Activated T-cell treated with anti-CD3 and anti-CD28 coated beads, Interleukin-2, amount 50 U/mL, for 72 hours (primary cell): ENCODE data around the gene PRKCD. TPM values are rescaled to one million over a fixed set of nuclear protein-coding genes. Genes with fewer than 3 reads are reported as not detected.

ENCODE experiments used
- ATAC-seq, 2 donors: fragments of 150-1000 bp; cut with Tn5 transposase; replicated peaks in 1 of 2; 2 replicates each; pipeline ENCODE4 v1.10.0; 2021; ENCODE audit warnings: moderate library complexity in 2 of 2, mild to moderate bottlenecking in 1 of 2
- DNase-seq, 2 donors: peaks; one replicate each; pipeline ENCODE4 v3.0.0; 2021 to 2022; ENCODE audit warnings: mixed read lengths in 1 of 2
- H3K27ac Mint-ChIP-seq: one replicate; pipeline ENCODE4 v1.8.0; 2022; ENCODE audit warnings: mild to moderate bottlenecking, moderate library complexity, mixed read lengths
- H3K27me3 Mint-ChIP-seq: one replicate; pipeline ENCODE4 v1.8.0; 2022; ENCODE audit warnings: low read depth, mixed read lengths
- H3K36me3 Mint-ChIP-seq, 2 donors: one replicate each; pipeline ENCODE4 v1.8.0; 2022; ENCODE audit warnings: mixed read lengths in 2 of 2, mild to moderate bottlenecking in 1 of 2; ENCODE audit not compliant: insufficient read depth in 2 of 2
- H3K4me1 Mint-ChIP-seq: one replicate; pipeline ENCODE4 v1.8.0; 2022; ENCODE audit warnings: low read depth, mixed read lengths
- H3K4me3 Mint-ChIP-seq, 2 donors: one replicate each; pipeline ENCODE4 v1.8.0; 2022; ENCODE audit warnings: mild to moderate bottlenecking in 2 of 2, mixed read lengths in 2 of 2, moderate library complexity in 2 of 2
- H3K9me3 Mint-ChIP-seq, 2 donors: one replicate each; pipeline ENCODE4 v1.8.0; 2022; ENCODE audit warnings: mixed read lengths in 2 of 2
- total RNA-seq, 2 donors: library from RNA; stranded (reverse); gene quantifications; one replicate each; pipeline ENCODE4 v1.2.3, GENCODE V29; 2022

PRKCD gene
- total RNA-seq, 2 donors from 2014 or later = 24.2 to 27.2 TPM

DNA sequence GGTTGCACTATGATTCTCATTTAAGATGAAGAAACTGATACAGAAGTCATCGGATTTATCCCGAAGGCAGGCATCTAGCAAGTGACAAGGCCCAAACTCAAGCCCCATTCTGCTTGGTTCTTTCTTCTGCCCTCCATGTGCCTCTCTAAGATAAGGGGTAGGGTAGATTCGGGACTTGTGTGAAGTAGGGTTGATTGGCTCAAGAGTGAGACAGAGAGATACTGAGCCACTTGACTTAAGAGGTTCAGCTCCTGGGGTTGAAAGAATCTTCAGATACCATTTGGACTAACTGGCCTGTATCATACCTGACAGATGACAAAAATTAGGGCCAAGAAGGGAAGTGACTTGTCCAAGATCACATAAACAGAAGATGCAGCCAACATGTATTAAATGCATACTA lies 31.7 kb upstream of the PRKCD start:
- peak overlapping the region; percentile 83 for H3K27ac Mint-ChIP-seq
- peaks cover 1 to 6% of the 10 kb centered on the region in 2 donors for H3K36me3 Mint-ChIP-seq
- H3K9me3 Mint-ChIP-seq = no peaks in the 10 kb centered on the region
- DNase-seq = no peak
- ATAC-seq = no peak
- peak overlapping the region; percentile 90 to 97 for H3K4me3 Mint-ChIP-seq
- no peaks in the 10 kb centered on the region for H3K27me3 Mint-ChIP-seq
- peaks cover 18% of the 10 kb centered on the region for H3K4me1 Mint-ChIP-seq

DNA sequence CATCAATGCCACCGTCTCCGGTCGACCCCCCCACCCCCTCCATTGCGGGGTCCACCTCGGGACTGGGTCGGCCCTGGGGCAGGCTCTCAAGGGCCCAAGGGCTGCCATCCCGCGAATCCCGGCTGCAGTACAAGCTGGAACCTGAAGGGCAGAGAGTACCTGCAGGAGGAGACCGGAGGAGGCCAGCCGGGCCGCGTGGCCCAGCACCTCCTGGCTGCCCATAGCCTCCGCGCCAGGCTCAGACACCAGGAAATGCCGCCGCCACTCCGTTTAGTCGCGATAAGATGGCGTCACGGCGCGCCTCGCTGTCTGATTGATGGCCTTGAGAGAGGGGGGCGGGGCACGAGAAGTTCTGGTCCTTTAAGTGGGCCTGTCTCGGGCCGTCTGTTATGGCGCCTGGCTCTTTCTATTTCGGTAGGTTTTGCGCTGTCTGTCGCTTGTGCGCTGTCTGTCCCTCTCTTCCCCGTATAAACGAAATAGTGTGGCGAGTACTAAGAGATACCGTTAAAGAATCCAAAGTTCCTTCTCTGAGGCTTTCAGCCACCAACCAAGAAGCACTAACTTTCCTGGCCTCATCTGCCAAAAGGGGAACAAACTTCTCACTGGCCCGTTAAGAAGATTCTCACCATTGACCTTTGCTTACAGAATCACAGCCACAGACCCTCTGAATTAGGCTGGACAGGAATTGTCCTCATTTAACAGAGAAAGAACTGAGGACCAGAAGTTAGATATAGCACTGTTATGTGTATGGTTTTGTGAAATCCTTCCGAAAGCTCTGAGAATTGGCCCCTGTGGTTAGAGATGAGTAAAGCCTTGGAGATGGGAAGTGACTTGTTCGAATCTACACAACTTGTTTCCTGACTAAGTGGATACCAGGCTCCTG lies 30.6 kb upstream of the PRKCD start, which contains the start of gene RFT1:
Gene RFT1 (minus strand): TSS at position 257 of the 883 bp plus-strand sequence. CDS start 35 bp downstream, at position 222.
- peak within 1 kb of the TSS; percentile 90 to 97 for H3K4me3 Mint-ChIP-seq
- H3K9me3 Mint-ChIP-seq = no peaks in the 10 kb centered on the region
- H3K27me3 Mint-ChIP-seq = no peaks in the 10 kb centered on the region
- peak; percentile 98 for DNase-seq
- ATAC-seq = peak; percentile 96 to 97
- peaks cover 18% of the 10 kb centered on the region for H3K4me1 Mint-ChIP-seq
- H3K36me3 Mint-ChIP-seq = no peaks in the 10 kb centered on the region
- peak within 1 kb of the TSS; percentile 99 for H3K27ac Mint-ChIP-seq

DNA sequence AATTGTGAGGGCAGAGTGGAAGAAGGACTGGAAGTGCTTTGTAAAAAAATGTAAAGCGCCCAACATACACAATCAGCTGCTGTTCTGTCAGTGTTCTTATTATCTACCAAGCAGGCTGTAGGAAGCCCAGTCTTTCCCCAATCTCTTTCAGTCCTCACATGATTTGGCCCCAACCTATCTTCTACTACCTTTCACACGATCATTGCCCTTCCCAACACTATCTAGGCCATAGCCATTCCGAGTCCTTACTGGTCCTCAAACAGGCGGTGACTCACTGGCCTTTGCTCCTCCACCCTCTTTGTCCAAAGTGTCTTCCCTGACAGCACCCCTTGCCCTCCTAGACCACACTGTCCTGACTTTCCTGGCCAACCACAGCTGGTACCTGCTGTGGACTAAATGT lies 29.9 kb upstream of the PRKCD start:
- DNase-seq = no peak
- no peaks in the 10 kb centered on the region for H3K27me3 Mint-ChIP-seq
- H3K27ac Mint-ChIP-seq = peak overlapping the region; percentile 99
- peak overlapping the region; percentile 90 to 97 for H3K4me3 Mint-ChIP-seq
- ATAC-seq = no peak
- no peaks in the 10 kb centered on the region for H3K9me3 Mint-ChIP-seq
- H3K4me1 Mint-ChIP-seq = peaks cover 18% of the 10 kb centered on the region
- H3K36me3 Mint-ChIP-seq = no peaks in the 10 kb centered on the region

DNA sequence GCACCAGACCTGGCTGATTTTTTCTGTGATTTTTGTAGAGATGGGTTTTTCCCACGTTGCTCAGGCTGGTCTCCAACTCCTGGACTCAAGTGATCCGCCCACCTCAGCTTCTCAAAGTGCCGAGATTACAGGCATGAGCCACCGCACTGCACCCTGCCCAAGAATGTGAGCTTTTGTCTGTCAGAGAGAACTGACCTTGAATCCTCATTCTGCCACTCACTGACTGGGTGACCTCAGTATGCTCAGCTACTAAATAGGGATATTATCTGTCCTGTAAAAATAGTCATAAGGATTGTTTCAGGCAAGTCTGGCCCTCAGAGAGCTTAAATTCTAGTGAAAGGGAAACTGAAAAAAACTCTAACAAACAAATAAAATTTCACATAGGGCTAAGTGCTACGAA lies 28.7 kb upstream of the PRKCD start:
- H3K9me3 Mint-ChIP-seq = no peaks in the 10 kb centered on the region
- peaks cover 18% of the 10 kb centered on the region for H3K4me1 Mint-ChIP-seq
- H3K27ac Mint-ChIP-seq = peak overlapping the region; percentile 99
- H3K4me3 Mint-ChIP-seq = peak overlapping the region in 1 of 2 donors; percentile 7
- H3K36me3 Mint-ChIP-seq = no peaks in the 10 kb centered on the region
- ATAC-seq = no peak
- H3K27me3 Mint-ChIP-seq = no peaks in the 10 kb centered on the region
- no peak for DNase-seq

DNA sequence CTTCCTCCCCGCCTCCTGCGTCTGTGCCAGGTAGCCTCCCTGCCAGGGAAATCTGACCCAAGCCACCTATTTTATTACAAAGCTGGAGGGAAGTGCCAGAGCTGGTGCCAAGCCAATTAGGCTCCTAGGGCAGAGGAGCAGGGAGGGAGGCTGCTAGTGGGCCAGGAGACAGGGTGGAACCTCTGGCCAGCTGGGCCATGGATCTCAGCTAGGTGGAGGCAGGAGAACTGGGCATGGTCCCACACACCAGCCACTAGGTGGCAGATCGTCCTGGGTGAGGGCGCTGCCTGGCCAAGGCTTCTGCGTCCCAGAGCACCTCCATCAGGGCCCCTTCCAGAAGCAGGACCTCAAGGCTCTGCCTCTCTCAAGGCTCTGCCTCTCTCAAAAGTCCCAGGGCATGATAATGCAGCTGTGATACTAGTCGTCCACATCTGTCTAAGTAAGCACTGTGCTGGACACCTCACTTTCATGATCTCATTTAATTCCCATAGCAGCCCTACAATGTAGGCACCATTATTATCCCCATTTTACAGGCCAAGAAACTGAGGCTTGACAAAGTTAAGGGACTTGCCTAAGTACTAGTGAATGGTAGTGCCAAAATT lies 26.3 kb upstream of the PRKCD start:
- Mint-ChIP-seq H3K9me3 (no peaks in the 10 kb centered on the region), H3K4me1 (peaks cover 8% of the 10 kb centered on the region), H3K27me3 (no peaks in the 10 kb centered on the region), H3K27ac (no peak overlapping the region), H3K4me3 (no peak overlapping the region), H3K36me3 (no peaks in the 10 kb centered on the region)
- DNase-seq (peak; percentile 71 to 72), ATAC-seq (peak; percentile 48 to 53)

DNA sequence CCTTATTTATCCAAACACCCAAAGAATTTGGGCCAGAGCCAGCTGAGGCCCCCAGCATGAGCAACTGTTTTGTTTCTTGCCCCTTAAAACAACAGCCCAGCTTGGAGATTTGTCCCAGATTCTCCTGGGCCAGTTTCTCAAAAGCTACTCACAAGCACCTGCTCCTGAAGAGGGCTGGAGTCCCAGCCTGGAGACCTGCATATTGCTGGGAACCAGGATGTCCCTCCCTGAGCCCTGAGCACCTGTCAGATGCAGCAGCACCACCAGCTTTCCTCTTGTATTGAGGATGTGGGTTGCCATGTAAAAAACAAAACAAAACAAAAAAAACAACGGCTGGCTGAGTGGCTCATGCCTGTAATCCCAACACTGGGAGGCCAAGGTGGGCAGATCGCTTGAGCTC lies 23.8 kb upstream of the PRKCD start:
- Mint-ChIP-seq H3K36me3 (no peaks in the 10 kb centered on the region), H3K9me3 (no peaks in the 10 kb centered on the region), H3K4me1 (peaks cover 13% of the 10 kb centered on the region), H3K4me3 (no peak overlapping the region), H3K27me3 (no peaks in the 10 kb centered on the region), H3K27ac (no peak overlapping the region)
- no peak for ATAC-seq
- no peak for DNase-seq

DNA sequence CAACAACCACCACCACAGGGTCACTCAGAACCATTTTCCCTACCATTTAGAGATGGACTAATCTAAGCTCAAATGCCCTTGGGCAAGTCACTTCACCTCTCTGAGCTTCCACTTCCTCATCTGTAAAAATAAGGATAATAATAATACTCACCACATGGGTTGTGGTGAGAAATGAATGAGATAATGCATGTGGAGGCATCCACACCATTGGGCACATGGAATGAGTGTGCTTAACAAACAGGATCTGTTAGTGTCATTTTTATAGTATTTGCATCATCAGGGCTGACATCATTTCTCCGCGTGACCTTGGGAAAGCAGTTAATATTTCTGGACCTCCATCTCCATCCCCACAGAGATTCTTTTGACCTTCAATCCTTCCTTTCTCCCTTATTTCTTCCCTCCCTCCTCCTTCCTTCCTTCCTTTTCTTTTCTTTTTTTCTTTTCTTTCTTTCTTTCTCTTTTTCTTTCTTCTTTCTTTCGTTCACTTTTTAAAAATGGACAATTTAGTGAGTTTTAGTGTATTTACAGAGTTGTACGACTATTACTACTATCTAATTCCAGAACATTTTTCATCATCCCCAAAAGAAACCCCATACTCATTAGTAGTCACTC lies 23.1 kb upstream of the PRKCD start:
- DNase-seq = no peak
- Mint-ChIP-seq H3K27me3 (no peaks in the 10 kb centered on the region), H3K4me3 (no peak overlapping the region), H3K9me3 (no peaks in the 10 kb centered on the region), H3K27ac (peak overlapping the region; percentile 58), H3K36me3 (no peaks in the 10 kb centered on the region), H3K4me1 (peaks cover 13% of the 10 kb centered on the region)
- no peak for ATAC-seq

DNA sequence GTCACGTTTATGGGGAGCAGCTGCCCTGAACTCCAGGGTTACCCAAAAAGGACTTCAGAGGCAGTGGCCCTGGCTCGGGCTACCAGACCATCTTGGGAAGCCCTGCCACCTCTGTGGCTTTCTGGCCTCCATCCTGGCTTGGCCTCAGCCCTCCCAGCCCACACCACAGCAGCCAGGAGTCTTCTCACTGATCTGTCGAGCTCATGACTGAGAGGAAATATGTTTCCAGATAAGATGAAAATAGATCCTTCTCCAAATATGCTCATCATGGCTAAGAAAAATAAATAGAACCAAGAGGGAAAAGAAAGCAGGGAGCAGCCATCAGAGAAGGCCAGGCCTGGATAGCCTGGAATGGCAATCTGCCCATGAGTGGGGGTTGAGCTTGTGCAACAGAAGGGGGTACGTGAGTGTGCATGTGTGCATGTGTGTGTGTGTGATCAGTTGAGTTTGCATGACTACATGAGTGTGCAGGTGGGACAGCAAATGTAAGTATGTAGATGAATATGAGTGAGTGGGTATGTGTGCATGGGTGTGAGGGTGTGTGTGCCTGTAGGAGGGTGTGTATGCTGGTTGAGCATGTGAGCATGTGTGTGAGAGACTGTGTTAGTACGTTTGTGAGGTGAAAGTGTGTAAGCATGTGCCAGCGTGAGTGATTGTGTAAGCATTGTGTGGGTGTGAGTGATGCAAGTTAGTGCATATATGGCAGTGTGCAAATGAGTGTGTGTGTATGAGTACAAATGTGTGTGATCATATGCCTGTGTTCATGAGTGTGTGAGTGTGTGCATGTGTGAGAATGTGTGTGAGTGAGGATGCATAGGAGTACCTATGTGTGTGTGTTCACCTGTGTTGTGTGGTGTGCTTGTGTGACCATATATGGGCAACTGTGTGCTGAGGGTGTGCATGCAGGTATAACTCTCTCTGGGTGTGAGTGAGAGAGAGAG lies 20.8 kb upstream of the PRKCD start:
- Mint-ChIP-seq H3K9me3 (no peaks in the 10 kb centered on the region), H3K4me3 (no peak overlapping the region), H3K36me3 (no peaks in the 10 kb centered on the region), H3K27ac (no peak overlapping the region), H3K27me3 (no peaks in the 10 kb centered on the region), H3K4me1 (peaks cover 13% of the 10 kb centered on the region)
- DNase-seq = no peak
- peak in 1 of 2 donors; percentile 20 for ATAC-seq

DNA sequence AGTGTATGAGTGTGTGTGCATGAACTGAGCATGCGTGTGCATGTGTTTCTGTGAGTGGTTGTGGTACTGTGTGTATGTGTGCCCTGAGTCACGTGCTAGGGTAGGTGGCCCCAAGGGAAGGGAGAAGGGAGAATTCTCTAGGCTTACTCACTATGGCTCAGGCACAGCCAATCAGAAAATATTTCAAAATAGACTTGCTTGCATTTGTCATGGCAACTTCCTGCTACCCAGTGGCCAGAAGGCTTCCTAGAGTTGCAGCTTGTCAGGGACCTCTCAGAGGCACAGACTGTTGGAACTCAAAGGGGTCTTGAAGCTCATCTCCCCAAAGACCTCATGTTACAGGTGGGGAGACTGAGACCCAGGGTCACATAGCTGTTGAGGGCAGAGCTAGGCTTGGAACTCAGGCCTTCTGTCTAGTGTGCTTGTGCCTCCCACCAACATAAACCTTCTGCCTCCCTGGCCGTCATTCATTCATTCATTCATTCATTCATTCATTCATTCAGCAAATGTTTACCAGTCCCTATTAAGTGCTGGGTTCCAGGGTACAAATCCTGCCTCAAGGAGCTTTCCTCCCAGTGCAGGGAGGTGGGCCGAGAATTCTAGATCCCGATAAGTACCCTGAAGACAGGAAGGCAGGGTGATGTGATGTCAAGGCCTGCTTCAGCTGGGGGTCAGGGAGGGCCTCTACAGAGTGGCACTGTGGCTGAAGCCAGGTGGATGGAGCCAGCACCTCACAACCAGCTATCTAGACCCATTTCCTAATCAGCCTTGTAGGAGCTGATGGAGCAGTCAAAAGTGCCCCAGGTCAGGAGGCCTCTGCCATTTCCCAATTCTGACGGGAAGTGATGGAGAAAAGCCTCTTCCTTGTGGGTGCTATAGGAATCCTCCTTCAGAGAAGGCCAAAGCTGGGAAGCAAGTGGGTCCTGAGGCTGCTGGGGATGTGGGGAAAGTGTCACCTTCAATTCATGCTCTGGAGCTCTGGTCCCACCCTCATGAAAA lies 19.9 kb upstream of the PRKCD start:
- Mint-ChIP-seq H3K4me3 (no peak overlapping the region), H3K36me3 (no peaks in the 10 kb centered on the region), H3K9me3 (no peaks in the 10 kb centered on the region), H3K27ac (no peak overlapping the region), H3K27me3 (no peaks in the 10 kb centered on the region), H3K4me1 (peaks cover 13% of the 10 kb centered on the region)
- no peak for DNase-seq
- ATAC-seq = peak; percentile 87 to 93

DNA sequence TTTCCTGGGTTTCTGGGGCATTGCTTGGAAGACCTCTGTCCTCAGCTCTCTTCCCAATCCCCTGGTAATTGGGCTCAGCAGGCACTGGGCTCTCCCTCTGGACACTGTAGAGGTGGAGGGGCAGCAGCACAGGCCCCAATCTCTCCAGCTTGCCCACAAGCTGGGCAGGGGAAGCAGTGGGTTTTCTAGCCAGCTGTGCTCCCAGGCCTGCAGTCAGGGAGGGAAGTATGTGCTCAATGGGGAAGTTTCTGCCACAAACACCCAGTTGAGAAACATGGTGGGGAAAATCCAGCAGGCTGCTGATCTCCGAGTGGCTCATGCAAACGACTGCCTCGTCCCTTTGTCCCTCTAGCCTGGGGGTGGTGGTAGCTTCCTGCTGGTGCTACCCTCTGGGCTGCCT lies 18.0 kb upstream of the PRKCD start:
- Mint-ChIP-seq H3K36me3 (no peaks in the 10 kb centered on the region), H3K9me3 (no peaks in the 10 kb centered on the region), H3K27me3 (no peaks in the 10 kb centered on the region), H3K4me3 (no peak overlapping the region), H3K27ac (no peak overlapping the region), H3K4me1 (peaks cover 13% of the 10 kb centered on the region)
- ATAC-seq = no peak
- no peak for DNase-seq

DNA sequence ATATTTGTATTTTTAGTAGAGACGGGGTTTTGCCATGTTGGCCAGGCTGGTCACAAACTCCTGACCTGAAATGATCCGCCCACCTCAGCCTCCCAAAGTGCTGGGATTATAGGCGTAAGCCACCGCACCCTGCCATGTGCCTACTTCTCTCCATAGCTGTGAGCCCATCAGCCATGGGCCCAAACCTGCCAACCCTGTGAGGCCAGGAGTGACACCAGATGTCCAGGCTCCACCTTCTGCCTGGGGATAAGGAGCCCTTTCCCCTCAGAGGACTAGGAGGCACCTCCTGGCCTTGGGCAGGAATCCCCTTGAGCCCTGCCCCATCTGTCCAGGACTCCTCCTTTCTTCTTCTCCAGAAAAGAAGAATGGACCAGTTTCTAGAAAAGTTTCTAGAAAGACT lies 16.6 kb upstream of the PRKCD start:
- Mint-ChIP-seq H3K27ac (no peak overlapping the region), H3K9me3 (no peaks in the 10 kb centered on the region), H3K27me3 (no peaks in the 10 kb centered on the region), H3K36me3 (no peaks in the 10 kb centered on the region), H3K4me3 (no peak overlapping the region), H3K4me1 (peaks cover 13% of the 10 kb centered on the region)
- no peak for DNase-seq
- no peak for ATAC-seq
